ENCODE measurements around the gene BRSK1.
"Not testable (repeated sequence)": the region's sequence is repeated elsewhere in the genome, so short reads cannot be mapped to it uniquely, and the experiment has no call there.

The BRSK1 gene

DNA sequence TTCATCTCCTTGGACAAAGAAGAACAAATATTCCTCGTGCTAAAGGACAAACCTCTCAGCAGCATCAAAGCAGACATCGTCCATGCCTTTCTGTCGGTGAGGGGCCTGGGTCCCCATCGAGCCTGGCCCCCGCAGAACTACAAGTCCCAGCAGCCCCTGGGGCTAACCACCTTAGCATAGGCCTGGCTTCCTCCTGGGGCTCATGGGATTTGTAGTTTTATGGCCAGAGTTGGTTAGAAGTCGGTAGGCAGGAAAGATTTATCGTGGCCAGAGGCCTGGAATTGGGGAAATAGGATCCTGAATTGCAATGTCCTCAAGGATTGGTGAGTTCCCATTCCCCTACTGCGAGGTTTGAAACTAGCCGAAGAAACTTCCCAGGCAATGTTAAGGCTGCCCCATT, 21.7 kb downstream of the BRSK1 start:
- peak; percentile 53 for DNase-seq

DNA sequence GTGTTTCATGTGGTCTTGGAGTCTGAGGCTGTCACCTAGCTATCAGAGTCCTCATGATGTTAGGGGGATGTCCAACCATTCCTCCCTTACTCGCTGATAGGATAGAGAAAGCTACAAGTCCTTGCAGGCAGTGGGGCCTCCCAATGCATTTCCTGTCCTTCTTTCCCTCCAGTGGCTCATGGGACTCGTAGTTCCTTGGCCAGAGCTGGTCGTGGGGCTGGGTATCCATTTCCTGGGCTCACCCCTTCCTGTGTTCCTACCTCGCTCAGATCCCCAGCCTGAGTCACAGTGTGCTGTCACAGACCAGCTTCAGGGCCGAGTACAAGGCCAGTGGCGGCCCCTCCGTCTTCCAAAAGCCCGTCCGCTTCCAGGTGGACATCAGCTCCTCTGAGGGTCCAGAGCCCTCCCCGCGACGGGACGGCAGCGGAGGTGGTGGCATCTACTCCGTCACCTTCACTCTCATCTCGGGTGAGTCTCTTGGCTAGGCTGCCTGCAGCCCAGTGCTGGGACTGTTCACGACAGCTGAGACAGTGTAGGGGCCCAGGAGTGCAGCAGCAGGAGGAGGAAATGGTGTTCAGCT, 22.3 kb downstream of the BRSK1 start:
- DNase-seq, result no peak

DNA sequence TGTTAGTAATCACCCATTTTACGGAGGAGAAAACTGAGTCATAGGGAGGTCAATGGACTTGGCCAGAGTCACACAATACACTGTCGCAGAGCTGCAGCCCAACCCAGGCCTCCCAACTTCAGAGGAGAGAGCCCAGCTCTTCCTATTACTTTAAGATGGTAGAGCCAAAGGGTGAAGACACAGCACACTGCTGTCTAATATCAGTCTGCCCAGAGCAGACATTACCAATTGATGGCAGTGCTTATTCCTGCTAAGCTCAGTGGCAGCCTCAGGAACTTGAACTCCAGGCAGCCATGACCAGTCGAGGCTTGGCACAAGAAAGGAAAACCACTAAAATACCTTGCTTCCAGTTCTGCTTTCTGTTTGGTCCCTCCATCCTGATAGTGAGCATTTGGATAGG, 22.9 kb downstream of the BRSK1 start:
- DNase-seq, result no peak

DNA sequence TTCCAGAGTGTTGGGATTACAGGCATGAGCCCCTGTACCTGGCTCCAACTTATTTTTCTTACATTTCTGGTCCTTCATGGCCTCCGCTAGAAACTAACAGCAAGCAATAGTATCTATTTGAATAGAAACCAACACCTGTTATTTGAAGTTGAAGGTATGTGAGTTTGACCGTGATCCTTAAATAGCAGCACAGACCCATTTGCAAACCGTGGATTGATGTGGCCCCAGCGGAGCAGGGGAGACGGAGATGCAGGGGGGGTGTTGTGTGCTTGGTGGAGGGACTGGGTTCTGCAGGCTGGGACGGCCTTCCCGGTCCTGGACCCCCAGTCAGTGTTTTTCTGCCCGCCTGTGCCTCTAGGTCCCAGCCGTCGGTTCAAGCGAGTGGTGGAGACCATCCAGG, 24.5 kb downstream of the BRSK1 start:
- DNase-seq, result no peak

DNA sequence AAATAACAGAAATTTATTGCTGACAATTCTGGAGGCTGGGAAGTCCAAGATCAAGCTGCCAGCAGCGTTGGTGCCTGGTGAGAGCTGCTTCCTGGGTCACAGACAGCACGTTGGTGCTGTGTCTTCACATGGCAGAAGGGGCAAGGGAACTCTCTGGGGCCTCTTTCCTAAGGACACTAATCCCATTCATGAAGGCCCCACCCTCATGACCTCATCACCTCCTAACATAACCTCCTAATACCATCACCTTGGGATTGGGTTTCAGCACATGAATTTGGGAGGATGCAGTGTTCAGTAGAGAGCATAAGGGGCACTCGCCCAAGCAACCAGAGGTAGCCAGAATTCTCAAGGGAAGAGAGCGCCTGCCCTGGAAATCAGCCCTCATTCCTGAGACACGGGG, 25.7 kb downstream of the BRSK1 start:
- no peak for DNase-seq

DNA sequence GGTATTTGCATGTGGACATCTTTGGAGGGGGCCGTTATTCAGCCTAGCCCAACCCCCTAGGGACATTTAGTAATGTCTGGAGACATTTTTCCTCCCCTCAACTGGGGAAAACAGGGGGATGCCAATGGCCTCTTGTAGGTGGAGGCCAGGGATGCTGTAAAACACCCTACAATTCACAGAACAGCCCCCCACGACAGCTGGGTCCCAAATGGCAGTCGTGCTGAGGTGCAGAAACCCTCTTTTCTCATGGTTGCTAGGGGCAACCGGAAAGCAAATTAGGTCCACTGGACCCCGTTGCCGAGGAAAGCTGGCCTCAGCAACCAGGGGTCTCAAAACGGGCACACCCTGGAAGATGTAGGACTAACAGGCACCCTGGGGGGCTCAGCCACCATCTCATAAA, 26.7 kb downstream of the BRSK1 start:
- DNase-seq, result no peak

DNA sequence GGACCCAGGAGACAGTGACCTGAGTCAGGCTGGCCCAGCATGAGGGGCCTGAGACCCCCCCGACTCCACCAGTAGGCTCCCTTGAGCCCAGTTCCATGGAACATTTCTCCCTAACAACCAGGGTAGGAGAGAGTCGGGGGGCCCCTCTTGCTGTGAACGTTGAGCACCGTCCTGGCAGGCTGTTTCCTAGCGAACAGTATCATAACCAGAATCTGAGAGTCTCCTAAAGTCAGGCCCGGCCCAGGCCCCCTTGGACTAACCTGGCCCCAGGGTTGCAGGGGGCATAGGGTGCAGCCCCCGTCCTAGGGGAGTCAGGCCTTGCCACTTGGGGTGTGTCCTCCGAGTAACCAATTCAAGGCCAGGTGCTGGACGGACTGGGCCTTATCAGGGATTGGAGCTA, 27.6 kb downstream of the BRSK1 start:
- no peak for DNase-seq

DNA sequence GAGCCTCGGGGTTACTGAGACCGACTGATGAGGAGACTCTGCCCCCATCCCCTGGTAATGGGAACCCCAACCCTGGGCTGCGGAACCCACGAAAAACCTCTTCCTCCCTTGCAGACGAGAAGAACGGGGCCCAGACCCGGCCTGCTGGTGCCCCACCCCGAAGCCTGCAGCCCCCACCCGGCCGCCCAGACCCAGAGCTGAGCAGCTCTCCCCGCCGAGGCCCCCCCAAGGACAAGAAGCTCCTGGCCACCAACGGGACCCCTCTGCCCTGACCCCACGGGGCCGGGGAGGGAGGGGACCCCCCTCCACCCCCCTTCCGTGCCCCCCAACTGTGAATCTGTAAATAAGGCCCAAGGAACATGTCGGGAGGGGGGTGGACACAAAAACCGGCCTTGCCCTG, 28.0 kb downstream of the BRSK1 start:
- no peak for DNase-seq

DNA sequence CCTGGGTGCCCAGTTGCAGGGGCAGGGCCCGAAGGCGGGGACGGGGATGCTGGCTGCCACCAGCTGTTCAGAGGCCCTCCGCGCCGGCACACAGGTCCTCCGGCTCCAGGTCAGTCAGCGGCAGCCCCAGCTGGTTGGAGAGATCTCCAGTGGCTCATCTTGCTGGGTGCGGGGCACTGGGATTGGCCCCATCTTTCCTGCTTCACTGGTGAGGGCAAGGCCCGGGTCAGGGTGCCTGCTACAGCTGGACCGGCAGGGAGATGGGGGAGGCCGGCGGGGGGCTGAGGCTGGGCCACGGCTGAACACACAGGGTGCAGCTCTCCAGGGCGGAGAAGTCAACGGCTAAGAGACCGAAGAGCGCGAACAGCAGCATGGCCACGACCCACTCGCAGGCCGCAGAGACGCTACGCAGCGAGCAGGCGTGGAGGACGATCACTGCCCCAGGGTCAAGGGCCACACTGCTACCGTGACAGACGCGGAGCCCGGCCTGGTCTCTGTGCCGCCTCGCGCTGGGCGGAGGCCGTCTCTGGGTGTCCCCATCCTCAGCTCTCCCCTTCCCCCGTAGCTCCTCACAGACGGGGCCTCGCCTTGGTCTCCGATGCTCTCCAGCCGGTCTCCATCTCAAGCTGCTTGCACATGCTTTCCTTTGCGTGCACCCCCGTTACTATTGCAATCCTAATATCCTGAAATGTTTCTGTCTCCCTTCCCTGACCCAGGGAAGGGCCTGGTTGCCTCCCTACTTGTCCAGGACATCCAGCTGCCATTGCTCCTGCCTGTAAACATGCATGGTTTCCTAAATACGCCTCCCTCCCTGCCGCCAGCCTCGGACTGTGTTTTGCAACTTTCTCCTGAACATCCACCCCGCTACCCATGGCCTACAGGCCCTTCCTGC, 29.1 kb downstream of the BRSK1 start:
- DNase-seq, result no peak

DNA sequence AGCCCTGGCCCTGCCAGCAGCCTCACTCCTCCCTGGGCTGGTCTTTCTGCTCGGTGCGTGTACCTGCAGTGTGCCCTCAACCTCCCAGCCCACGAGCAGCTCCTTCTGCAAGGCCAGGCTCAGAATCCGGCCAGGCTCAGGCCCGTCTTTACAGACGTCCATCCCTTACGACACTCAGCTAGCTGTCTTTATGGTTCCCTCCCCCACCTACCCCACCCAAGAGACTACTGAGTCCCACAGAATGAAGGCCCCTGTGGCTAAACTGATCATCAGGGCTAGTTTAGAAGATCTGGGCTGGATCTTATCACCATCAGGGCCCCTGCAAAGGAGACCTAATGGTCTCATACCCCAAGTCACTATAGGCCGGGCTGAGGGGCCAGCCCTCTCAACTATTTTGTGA, 30.6 kb downstream of the BRSK1 start:
- DNase-seq, result no peak

DNA sequence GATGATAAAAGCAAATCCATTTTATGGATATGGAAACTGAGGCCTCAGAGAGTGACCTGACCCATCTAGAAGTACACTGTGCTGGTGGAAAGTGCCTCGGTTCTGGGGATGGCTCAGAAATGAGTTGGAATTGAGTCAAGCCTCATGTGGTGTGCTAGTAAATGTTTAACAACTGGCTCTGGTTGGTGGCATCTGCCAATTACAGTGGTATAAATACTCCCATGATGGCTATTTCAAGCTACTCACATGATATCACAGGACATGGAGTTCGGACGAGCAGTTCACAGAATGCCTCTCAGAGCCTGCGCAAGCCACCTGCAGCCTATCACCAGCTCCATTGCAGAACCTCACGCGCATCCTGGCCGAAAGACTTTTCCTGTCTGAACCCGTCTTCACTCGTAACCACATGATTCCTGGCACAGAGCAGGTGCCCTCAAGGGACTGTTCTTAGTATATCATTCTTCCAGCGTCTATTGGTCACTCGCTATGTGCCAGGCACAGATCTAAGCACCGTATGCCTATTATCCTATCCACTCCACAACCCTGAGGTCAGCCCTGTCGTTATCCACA, 32.2 kb downstream of the BRSK1 start:
- no peak for DNase-seq

DNA sequence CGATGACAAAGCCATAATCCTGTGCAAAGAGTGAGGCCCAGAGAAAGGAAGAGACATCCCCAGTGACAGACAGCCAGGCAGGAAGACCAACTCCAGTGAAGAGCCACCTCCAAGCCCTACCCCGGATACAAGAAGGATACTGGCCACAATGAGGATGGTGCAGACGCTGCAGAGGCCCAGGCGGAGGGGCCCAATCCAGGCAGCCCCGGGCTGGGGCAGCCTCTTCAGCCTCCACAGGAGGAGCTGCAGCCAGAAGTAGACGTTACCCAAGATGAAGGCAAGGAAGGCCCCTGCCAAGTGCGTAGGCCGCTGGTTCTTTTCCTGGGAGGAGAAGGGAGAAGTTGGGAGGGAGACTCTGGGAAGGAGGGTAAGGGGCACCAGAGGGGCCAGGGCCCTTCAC, 32.8 kb downstream of the BRSK1 start:
- no peak for DNase-seq

DNA sequence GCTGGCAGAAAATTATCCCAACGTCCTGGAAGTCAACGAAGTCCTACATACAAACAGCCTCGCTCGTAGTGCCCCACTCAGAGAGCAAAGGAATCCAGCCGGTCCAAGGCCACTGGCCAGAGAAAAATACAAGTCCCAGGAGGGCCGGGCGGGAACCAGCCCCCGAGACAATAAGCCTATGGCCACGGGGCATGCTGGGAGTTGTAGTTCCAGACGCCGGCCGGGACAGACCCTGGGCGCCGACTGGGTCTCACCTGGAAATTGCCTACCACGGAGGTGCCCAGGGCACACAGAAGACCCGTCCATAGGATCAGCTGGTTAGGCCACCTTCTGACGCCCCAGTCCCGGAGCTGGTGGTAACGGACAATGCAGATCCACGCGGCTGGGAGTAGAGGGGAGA, 36.0 kb downstream of the BRSK1 start:
- no peak for DNase-seq

DNA sequence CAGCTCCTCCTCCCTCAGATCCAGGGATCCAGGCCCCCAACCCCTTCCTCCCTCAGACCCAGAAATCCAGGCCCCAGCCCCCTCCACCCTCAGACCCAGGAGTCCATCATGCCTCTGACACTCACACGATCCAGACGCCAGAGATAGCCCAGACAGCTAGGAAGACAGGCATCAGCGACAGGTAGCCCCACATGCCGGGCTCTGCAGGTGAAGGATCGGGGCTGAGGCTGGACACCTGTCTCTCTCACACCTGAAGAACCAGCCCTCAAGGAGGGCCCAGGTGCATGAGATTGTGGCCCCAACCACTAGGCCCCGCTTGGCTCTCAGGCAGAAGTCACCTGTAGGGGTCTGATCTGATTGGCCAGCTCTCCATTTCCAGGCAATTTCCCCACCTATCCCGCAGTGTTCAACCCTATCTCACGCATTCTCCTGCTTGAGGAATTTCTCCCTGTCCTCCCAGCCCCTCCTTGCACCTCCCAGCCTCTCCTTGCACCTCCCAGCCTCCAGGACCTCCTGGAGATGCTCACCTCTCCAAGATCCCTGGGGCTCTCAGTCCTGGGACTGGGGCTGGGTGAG, 37.1 kb downstream of the BRSK1 start:
- no peak for DNase-seq

DNA sequence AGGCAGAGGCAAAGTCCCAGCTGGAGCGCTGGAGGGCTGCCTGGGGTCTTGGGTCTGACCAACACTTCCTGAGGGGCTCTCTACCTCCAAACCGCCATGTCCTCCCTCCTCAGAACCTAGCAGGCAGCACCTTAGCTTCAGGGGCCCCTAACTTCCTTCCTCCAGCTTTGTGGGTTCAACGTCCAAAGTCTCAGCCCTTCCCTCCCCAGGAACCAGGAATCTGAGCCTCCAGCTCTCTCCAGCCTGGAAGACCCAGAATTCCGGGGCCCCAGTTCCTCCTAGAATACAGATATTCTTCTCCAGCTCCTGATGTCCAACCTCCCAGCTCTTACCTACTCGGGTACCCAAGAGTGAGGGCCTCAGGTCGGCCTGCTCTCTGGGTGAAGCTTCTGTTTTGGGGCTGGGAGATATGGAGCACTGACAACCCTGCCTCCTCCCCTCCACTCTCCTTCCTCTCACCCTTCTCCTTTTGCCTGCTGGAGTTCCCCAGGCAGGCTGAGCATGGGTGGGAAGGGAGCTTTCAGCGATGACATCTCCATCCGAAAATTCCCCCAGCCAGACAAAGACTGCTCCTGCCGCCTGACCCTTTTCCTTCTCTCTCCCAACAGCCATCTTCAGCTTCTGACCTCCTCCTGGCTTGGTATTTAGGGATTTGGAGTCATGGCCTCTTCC, 37.8 kb downstream of the BRSK1 start:
- DNase-seq, result no peak

DNA sequence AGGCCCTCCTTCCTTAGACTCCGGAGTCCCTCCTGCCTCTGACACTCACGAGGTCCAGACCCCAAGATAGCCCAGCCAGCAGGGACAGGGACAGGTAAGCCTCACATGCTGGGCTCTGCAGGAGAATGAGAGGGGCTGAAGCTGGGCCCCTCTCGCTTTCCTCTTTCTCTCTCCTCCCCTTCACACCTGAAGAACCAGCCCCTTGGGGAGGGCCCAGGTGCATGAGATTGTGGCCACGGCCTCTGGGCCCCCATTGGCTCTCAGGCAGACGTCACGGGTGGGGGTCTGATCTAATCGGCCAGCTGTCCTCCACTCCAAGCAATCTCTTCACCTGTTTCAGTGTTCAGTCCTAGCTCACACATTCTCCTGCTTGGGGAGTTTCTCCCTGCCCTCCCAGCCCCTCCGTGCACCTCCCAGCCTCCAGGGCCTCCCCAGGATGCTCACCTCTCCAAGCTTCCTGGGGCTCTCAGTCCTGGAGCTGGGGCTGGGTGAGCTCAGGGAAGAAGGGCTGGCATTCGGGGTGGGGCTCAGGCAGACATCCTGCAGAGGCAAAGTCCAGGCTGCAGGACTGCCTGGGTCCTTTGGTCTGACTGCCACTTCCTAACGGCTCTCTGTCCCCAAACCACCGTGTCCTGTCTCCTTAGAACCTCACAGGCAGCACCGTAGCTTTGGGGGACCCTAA, 38.5 kb downstream of the BRSK1 start:
- no peak for DNase-seq

DNA sequence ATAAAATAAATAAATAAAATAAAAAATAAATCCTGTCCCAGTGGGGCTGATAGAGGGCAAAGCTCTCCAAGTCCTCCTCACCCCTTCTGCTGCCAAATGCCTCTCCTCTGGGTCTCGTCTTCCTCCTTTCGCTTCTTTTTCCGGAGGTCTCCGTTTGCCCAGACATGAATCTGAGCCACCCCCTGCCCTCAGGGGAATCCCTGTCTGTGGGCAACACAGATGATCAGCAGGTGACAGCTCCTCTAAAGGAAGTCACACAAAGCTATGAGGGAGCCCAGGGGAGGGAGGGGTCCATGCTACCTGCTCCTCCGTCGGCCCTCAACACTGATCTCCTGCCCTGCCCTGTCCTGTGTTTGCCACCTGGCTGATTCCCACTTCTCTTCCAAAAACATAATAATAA, 40.9 kb downstream of the BRSK1 start:
- DNase-seq, result no peak

DNA sequence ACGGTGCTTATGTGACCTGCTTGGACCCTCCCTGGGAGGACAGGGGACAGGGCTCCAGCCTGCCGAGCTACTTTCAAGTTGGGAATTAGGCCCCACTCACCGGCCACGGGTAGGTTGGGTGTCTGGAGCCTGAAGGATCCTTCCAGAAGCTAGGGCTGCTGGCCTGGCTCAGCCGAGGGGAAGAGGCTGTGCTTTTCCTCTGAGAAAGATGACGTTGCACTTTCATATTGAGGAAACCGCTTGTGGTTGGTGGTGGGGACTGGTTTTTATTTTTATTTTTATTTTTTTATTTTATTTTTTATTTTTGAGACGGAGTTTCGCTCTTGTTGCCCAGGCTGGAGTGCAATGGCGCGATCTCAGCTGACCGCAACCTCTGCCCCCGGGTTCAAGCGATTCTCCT, 41.4 kb downstream of the BRSK1 start, which contains the start of gene TMEM150B:
Gene TMEM150B, minus strand, starts transcription at position 170 of the 400 bp plus-strand sequence. CDS start 4,305 bp downstream, outside the sequence.
- no peak for DNase-seq

DNA sequence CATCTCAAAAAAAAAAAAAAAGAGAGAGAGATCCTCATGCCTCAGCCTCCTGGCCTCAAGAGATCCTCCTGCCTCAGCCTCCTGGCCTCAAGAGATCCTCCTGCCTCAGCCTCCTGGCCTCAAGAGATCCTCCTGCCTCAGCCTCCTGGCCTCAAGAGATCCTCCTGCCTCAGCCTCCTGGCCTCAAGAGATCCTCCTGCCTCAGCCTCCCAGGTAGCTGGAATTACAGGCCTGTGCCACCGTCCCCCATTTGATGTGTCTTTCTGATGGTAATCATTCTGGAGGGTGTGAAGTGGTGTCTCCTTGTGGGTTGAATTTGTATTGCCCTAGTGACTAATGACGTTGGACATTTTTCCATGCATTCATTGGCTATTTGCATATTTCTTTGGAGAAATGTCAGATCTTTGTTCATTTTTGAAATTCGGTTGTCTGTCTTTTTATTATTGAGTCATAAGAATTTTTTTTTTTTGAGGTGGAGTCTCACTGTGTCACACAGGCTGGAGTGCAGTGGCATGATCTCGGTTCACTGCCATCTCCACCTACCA, 45.0 kb downstream of the BRSK1 start:
- not testable (repeated sequence) for DNase-seq

DNA sequence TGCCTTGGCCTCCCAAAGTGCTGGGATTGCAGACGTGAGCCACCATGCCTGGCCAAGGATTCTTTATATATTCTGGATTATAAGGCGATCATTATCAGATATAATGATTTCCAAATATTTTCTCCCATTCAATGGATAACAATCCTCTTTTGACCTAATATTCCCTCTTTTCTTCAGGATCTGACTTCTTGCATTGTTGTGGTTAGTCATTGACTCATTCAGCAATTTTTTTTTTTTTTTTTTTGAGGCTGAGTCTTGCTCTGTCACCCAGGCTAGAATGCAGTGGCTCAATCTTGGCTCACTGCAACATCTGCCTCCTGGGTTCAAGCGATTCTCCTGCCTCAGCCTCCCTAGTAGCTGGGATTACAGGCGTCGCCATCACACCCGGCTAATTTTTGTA, 46.0 kb downstream of the BRSK1 start:
- DNase-seq, result not testable (repeated sequence)

DNA sequence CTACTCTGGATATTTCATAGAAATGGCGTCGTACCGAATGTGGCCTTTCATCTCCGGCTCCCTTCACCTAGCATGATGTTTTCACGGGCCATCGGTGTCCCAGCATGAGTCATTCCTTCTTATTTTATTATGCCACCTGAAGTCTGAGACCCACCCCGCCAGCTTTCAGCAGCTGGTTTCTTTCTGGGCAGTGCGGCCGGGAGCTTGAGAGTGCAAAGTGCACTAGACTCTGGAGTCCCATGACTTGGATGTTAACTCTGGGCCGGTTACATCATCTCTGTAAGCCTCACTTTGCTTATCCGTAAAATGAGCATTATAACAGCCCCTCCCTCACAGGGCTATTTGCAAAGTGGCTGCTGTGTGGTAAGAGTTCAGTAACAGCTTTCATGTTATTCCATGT, 50.1 kb downstream of the BRSK1 start:
- no peak for DNase-seq

DNA sequence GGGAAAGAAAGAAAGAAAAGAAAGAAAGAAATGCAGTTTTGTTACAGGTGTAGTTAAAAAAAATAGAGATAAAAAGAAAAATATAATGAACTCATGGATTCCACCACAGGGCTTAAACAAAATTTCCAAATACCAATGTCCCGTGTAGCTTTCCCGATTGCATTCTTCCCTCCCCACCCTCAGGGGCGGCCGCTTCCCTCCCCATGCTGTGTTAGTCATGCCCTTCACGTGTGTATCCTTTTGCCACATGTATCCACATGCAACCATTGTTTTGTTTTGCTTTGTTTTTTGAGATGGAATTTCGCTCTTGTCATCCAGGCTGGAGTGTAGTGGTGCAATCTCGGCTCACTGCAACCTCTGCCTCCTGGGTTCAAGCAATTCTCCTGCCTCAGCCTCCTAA, 52.3 kb downstream of the BRSK1 start:
- no peak for DNase-seq

Measured in activated naive CD4-positive, alpha-beta T cell treated with Interleukin-2 at 50 U/mL for 16 hours (primary cell).